ENCODE results near the gene TGM2.

Gene TGM2

DNA sequence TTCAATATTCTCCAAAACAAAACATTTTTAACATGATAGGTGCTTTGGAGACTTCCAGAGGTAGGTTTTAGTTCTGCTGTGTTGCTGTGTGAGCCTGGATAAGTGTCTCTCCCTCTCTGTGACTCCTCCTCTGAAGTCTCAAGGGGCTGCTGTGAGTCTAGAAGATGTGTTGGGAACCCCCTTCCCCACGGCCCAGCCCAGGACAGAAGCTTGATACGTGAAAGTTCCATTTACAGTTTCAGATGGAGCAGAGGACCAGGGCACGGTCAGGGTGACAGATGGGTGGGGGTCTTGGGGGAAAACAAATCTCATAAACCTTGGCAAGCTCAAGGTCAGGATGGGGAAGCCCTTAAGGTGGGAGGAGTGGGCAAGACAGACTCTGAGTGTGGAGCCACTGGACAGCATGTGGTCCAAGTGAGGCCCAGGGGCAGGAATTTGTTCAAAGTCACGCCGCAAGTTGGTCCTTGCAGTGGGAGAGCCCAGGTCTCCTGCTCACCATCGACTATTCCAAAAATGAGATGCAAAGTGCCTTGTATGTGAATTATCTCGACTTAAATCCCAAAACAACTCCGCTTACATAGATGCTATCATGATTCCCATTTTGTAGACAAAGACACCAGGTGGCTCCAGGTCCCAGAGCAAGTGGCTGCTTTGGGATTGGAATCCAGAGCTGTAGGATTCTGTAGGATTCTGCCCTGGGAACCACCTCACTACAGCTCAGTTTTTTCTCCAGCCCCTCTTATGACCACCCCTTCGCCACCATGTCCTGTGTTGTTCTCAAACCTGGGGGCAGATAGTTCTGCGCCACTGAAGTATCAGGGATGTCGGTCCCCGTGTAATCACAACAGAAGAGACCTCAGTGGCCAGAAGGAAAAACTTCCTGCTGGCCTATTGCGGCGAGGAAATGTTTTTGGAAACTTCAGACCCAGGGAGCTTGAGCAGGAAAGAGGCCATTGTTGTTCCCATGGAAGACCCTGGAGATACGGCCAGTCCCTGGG, 1.9 kb downstream of the TGM2 start:
- no peaks in the 10 kb centered on the region for H3K9me3 ChIP-seq (ENCODE audit: low read depth, low read length)
- TF ChIP-seq FOXP2 (optimal IDR thresholded peaks at IDR 0.05; ENCODE audit: control extremely low read depth, extremely low read length, insufficient read depth) (no peak), POLR2AphosphoS5 (IDR thresholded peaks at IDR 0.05; ENCODE audit: borderline replicate concordance, low read depth, low read length) (no peak), EZH2 (IDR thresholded peaks at IDR 0.05) (no peak)
- H3K36me3 ChIP-seq (ENCODE audit: insufficient read depth, low read length), result no peaks in the 10 kb centered on the region
- DNase-seq (ENCODE audit: low read depth, low spot score), result no peak
- H3K4me3 ChIP-seq, result no peak overlapping the region
- no peak overlapping the region for H3K27ac ChIP-seq
- H3K9ac ChIP-seq (ENCODE audit: insufficient read length), result no peak overlapping the region

DNA sequence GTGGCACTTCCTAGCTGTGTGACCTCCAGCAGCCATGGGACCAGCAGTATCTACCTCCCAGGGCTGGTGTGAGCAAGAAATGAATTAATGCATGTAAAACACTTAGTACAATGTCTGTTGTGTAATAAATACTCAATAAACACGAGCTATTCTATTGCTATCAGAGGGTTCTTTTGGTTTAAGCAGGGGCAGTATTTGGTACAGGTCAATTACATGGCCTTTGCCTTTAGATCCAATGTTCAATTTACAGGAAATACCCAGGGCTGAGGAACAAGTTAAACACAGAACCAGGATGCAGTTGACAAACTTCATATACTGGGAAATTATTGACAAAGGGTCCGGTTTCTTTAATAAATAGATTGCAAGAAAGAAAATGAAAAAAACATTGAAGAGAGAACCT, 2.9 kb downstream of the TGM2 start:
- Histone ChIP-seq H3K27ac (no peak overlapping the region), H3K4me3 (no peak overlapping the region), H3K9me3 (ENCODE audit: low read depth, low read length) (no peaks in the 10 kb centered on the region), H3K9ac (ENCODE audit: insufficient read length) (no peak overlapping the region), H3K36me3 (ENCODE audit: insufficient read depth, low read length) (no peaks in the 10 kb centered on the region)
- TF ChIP-seq EZH2 (IDR thresholded peaks at IDR 0.05), result no peak
- TF ChIP-seq FOXP2 (optimal IDR thresholded peaks at IDR 0.05; ENCODE audit: control extremely low read depth, extremely low read length, insufficient read depth), result no peak
- no peak for TF ChIP-seq POLR2AphosphoS5 (IDR thresholded peaks at IDR 0.05; ENCODE audit: borderline replicate concordance, low read depth, low read length)
- DNase-seq (ENCODE audit: low read depth, low spot score), result no peak

DNA sequence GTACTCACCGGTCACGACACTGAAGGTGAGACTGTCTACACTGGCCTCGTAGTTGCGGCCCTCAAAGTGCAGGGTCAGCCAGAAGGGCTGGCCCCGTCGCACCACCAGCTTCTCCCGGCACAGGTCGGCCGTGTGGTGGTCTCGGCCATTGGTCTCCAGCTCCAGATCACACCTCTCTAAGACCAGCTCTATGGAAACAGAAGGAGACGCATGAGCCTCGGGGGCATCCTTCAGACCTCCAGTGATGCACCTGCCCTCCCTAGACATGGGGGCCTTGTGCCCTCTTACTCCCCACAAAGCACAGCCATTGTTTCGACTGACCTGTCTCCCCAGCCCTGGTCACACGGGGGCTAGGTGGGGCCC, 3.7 kb downstream of the TGM2 start:
- DNase-seq (ENCODE audit: low read depth, low spot score), result no peak
- Histone ChIP-seq H3K4me3 (no peak overlapping the region), H3K9me3 (ENCODE audit: low read depth, low read length) (no peaks in the 10 kb centered on the region), H3K27ac (no peak overlapping the region), H3K9ac (ENCODE audit: insufficient read length) (no peak overlapping the region), H3K36me3 (ENCODE audit: insufficient read depth, low read length) (no peaks in the 10 kb centered on the region)
- TF ChIP-seq POLR2AphosphoS5 (IDR thresholded peaks at IDR 0.05; ENCODE audit: borderline replicate concordance, low read depth, low read length), result no peak
- no peak for TF ChIP-seq FOXP2 (optimal IDR thresholded peaks at IDR 0.05; ENCODE audit: control extremely low read depth, extremely low read length, insufficient read depth)
- no peak for TF ChIP-seq EZH2 (IDR thresholded peaks at IDR 0.05)

DNA sequence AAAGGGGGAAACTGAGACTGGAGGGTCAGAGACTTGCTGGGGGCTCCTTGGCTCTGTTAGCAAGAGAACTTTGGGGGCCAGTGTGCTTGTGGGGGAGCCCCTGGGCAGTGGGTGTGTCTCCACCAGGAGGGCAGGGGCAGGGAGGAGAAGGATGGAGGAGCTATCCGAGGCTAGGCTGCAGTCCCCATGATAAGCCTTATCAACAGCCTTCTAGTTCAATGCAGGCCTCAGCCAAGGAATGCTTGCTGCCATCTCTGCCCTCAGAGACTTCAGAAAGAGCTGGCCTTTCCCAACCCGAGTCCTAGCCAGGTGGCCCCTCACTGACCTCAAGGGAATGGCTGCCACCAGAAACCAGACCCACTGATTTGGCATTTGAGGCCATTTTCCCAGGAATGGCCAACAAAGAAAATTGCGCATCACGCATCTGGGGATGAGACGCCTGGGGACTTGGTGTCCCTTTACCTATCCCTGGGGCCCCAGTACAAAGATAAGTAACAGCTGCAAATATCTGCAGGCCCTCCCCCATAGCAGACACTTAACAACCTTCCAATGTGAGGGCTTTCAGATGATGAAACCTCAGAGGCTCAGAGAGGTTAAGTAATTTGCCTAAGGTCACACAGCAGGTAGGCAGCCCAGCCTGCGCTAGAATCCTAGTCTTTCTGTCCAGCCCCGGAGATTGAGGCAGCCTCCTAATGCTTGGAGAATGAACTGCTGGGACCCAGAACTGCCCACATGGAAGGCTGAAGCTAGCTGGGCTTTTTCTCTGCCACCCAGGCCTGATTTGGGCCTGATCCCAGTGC, 4.9 kb downstream of the TGM2 start:
- H3K4me3 ChIP-seq, result no peak overlapping the region
- no peak overlapping the region for H3K27ac ChIP-seq
- H3K36me3 ChIP-seq (ENCODE audit: insufficient read depth, low read length), result no peaks in the 10 kb centered on the region
- no peak for DNase-seq (ENCODE audit: low read depth, low spot score)
- no peak overlapping the region for H3K9ac ChIP-seq (ENCODE audit: insufficient read length)
- H3K9me3 ChIP-seq (ENCODE audit: low read depth, low read length), result no peaks in the 10 kb centered on the region
- TF ChIP-seq POLR2AphosphoS5 (IDR thresholded peaks at IDR 0.05; ENCODE audit: borderline replicate concordance, low read depth, low read length) (no peak), FOXP2 (optimal IDR thresholded peaks at IDR 0.05; ENCODE audit: control extremely low read depth, extremely low read length, insufficient read depth) (no peak), EZH2 (IDR thresholded peaks at IDR 0.05) (no peak)

DNA sequence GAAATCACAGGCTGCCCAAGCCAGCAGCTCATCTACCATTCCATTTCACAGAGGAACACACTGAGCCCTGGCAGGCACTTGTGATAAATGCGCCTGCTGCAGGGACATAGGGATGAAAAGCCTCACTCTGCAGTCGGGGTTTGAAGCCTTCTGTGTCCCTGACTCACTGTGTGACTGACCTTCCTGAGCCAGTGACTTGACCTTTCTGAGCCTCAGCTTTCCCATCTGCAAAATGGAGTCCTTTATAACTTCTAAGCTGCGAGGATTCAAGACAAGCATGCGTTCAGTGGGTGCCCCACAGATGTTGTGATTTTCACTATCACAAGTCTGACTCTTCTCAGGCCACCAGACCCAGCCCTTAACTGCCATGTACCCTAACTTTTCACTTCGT, 5.5 kb downstream of the TGM2 start:
- TF ChIP-seq FOXP2 (optimal IDR thresholded peaks at IDR 0.05; ENCODE audit: control extremely low read depth, extremely low read length, insufficient read depth), result no peak
- no peak for TF ChIP-seq POLR2AphosphoS5 (IDR thresholded peaks at IDR 0.05; ENCODE audit: borderline replicate concordance, low read depth, low read length)
- no peak for TF ChIP-seq EZH2 (IDR thresholded peaks at IDR 0.05)
- Histone ChIP-seq H3K9ac (ENCODE audit: insufficient read length) (no peak overlapping the region), H3K4me3 (no peak overlapping the region), H3K27ac (no peak overlapping the region), H3K36me3 (ENCODE audit: insufficient read depth, low read length) (no peaks in the 10 kb centered on the region), H3K9me3 (ENCODE audit: low read depth, low read length) (no peaks in the 10 kb centered on the region)
- DNase-seq (ENCODE audit: low read depth, low spot score), result no peak

DNA sequence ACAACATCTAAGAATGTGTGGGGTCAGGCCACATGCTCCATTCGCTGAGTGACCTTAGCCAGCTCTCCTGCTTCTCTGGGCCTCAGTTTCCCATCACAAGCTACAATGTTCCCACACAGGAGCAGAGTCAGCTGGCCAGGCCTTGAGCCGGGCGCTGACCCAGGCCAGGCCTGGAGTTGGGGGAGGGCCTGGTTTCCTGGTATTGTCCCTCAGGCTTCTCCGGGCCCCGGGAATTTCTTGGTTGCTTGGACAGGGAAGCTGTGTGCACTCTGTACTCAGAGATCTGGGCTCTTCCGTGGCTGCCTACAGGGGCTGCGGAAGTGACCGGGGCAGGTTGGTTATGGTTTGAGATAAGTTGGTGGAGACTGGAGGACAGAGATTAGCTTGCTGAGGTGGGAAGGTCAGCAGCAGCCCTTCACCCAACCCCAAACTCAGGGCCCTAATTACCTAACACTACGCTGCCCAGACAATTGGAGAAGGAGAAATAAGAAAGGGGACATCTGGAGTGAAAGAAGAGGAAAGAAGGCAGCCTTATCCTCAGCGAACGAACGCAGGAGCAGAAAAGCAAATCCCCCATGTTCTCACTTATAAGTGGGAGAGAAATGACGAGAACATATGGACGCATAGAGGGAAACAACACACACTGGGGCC, 6.2 kb downstream of the TGM2 start:
- Histone ChIP-seq H3K9me3 (ENCODE audit: low read depth, low read length) (no peaks in the 10 kb centered on the region), H3K4me3 (no peak overlapping the region), H3K36me3 (ENCODE audit: insufficient read depth, low read length) (no peaks in the 10 kb centered on the region), H3K27ac (no peak overlapping the region), H3K9ac (ENCODE audit: insufficient read length) (no peak overlapping the region)
- DNase-seq (ENCODE audit: low read depth, low spot score), result no peak
- TF ChIP-seq POLR2AphosphoS5 (IDR thresholded peaks at IDR 0.05; ENCODE audit: borderline replicate concordance, low read depth, low read length) (no peak), FOXP2 (optimal IDR thresholded peaks at IDR 0.05; ENCODE audit: control extremely low read depth, extremely low read length, insufficient read depth) (no peak), EZH2 (IDR thresholded peaks at IDR 0.05) (no peak)

DNA sequence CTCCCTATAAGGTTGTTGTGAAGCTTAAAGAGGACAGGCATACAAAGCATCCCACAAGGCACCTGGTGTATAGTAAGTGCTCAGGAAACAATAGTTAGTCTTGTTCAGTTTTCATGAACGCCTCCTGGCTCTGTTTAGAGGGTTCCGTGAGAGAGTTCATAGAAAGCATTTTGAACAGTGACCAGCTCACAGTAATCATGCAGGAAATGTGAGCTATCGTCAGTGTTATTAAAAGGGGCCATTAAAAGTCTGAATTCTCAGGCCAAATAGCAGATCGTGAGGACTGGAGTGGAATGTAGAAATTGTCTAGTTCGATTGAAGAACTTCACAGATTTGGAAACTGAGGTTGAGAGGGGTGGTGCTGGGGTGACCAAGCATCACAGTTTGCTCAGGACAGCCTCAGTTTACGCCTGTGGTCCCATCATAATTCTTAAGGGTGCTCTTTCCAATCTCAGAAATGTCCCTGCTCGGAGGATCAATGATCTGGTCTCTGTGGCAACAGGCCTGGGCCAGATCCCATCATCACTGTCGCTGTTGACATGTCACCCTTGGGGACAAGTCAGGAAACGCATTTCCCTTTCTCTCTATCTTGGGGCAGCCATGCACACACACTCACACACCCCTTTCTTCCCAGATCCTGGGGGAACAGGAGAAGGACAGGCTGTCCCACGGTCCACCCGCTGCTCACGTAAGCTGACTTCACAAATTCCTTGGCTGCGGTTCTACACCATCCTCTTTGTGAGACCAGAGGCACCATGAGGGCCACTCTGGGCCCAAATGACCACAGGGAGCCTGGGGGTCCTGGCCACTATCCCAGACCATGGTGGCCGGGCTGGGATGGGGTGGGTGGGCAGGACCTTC, 7.2 kb downstream of the TGM2 start:
- DNase-seq (ENCODE audit: low read depth, low spot score), result no peak
- Histone ChIP-seq H3K36me3 (ENCODE audit: insufficient read depth, low read length) (no peaks in the 10 kb centered on the region), H3K27ac (no peak overlapping the region), H3K4me3 (no peak overlapping the region), H3K9me3 (ENCODE audit: low read depth, low read length) (no peaks in the 10 kb centered on the region), H3K9ac (ENCODE audit: insufficient read length) (no peak overlapping the region)
- TF ChIP-seq POLR2AphosphoS5 (IDR thresholded peaks at IDR 0.05; ENCODE audit: borderline replicate concordance, low read depth, low read length), result no peak
